ENCODE results near the gene SURF2. TPM values are rescaled to one million over a fixed set of nuclear protein-coding genes. Genes with fewer than 3 reads are reported as not detected.

The SURF2 gene
- polyA plus RNA-seq, 3 donors = 17.5 to 24.7 (median 17.6) TPM

- TF ChIP-seq, protein P1, sequence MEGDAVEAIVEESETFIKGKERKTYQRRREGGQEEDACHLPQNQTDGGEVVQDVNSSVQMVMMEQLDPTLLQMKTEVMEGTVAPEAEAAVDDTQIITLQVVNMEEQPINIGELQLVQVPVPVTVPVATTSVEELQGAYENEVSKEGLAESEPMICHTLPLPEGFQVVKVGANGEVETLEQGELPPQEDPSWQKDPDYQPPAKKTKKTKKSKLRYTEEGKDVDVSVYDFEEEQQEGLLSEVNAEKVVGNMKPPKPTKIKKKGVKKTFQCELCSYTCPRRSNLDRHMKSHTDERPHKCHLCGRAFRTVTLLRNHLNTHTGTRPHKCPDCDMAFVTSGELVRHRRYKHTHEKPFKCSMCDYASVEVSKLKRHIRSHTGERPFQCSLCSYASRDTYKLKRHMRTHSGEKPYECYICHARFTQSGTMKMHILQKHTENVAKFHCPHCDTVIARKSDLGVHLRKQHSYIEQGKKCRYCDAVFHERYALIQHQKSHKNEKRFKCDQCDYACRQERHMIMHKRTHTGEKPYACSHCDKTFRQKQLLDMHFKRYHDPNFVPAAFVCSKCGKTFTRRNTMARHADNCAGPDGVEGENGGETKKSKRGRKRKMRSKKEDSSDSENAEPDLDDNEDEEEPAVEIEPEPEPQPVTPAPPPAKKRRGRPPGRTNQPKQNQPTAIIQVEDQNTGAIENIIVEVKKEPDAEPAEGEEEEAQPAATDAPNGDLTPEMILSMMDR (IDR thresholded peaks at IDR 0.05) = no peak
- Histone ChIP-seq H3K4me1 (ENCODE audit: control insufficient read depth in 1 of 2, insufficient read depth in 2 of 2, low read length in 2 of 2) (no peaks in the 10 kb centered on the region), H3K36me3 (replicated peaks in 1 of 2; ENCODE audit: control insufficient read depth in 1 of 2, insufficient read depth in 2 of 2, low read length in 2 of 2) (no peaks in the 10 kb centered on the region), H3K79me2 (ENCODE audit: insufficient read depth, low read length) (no peaks in the 10 kb centered on the region), H3K4me2 (replicated peaks; ENCODE audit: extremely low read depth, low read length, poor library complexity, severe bottlenecking) (no peak overlapping the region), H3K4me3 (replicated peaks in 1 of 3; ENCODE audit: low read depth in 2 of 3, low read length in 3 of 3) (no peak overlapping the region), H2AFZ (ENCODE audit: insufficient read depth, low read depth, low read length, poor library complexity, severe bottlenecking) (no peak overlapping the region), H4K20me1 (ENCODE audit: insufficient read depth, low read length) (no peaks in the 10 kb centered on the region), H3K27me3 (ENCODE audit: control insufficient read depth in 2 of 2, insufficient read depth in 2 of 2, low read length in 2 of 2) (no peaks in the 10 kb centered on the region), H3K27ac (ENCODE audit: low read depth in 1 of 2, low read length in 2 of 2) (no peak overlapping the region), H3K9ac (ENCODE audit: insufficient read depth, low read length, poor library complexity, severe bottlenecking) (no peak overlapping the region), H3K9me3 (replicated peaks in 1 of 2; ENCODE audit: control insufficient read depth in 1 of 2, insufficient read depth in 1 of 2, low read length in 2 of 2) (no peaks in the 10 kb centered on the region)
- H3K36me3 Mint-ChIP-seq = no peaks in the 10 kb centered on the region
- H3K27me3 Mint-ChIP-seq (ENCODE audit: low read depth in 3 of 3) = peaks cover 0 to 20% (median 10%) of the 10 kb centered on the region in 3 donors
- intact Hi-C loops (cut with micrococcal nuclease) = no loop called here
- WGBS (ENCODE audit: insufficient coverage) = 54% methylated on average over 13 of the region's 14 CpGs
- no peak overlapping the region for H3K27ac Mint-ChIP-seq
- H3K4me1 Mint-ChIP-seq = no peaks in the 10 kb centered on the region
- no peak for DNase-seq
- peaks cover 0 to 3% (median 0%) of the 10 kb centered on the region in 7 donors for H3K9me3 Mint-ChIP-seq
- no peak overlapping the region for H3K4me3 Mint-ChIP-seq
These were observed 40.6 kb downstream of the SURF2 start for GRCh38 chr9:133396952-133397351.

DNA sequence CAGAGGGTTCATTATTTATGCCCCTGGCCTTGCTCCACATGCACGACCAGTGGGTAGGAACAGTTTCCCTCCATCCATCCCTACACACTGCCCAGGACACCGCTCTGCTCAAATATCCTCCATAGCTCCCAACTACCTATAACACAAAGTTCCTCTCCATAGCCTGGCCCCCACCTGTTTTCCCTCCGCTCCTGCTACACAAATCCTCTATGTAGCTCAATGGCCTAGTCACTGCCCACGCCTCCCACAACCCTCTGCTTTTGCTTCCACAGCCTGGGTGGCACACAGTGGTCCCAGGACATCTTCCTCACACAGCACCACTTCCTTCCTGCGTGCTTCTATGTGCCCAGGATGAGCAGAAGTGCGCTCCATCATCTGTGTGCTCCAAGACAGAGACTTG, 41.0 kb downstream of the SURF2 start:
- intact Hi-C loops (cut with micrococcal nuclease) = no loop called here
- H2AFZ ChIP-seq (ENCODE audit: insufficient read depth, low read depth, low read length, poor library complexity, severe bottlenecking) = no peak overlapping the region
- H3K9me3 Mint-ChIP-seq = no peaks in the 10 kb centered on the region
- no peaks in the 10 kb centered on the region for H3K9me3 ChIP-seq (replicated peaks in 1 of 2; ENCODE audit: control insufficient read depth in 1 of 2, insufficient read depth in 1 of 2, low read length in 2 of 2)
- no peaks in the 10 kb centered on the region for H3K4me1 ChIP-seq (ENCODE audit: control insufficient read depth in 1 of 2, insufficient read depth in 2 of 2, low read length in 2 of 2)
- WGBS (ENCODE audit: insufficient coverage) = 83% methylated on average over 5 of the region's 6 CpGs
- H3K27ac ChIP-seq (ENCODE audit: low read depth in 1 of 2, low read length in 2 of 2) = no peak overlapping the region
- no peak overlapping the region for H3K9ac ChIP-seq (ENCODE audit: insufficient read depth, low read length, poor library complexity, severe bottlenecking)
- H4K20me1 ChIP-seq (ENCODE audit: insufficient read depth, low read length) = no peaks in the 10 kb centered on the region
- H3K27me3 ChIP-seq (ENCODE audit: control insufficient read depth in 2 of 2, insufficient read depth in 2 of 2, low read length in 2 of 2) = no peaks in the 10 kb centered on the region
- no peaks in the 10 kb centered on the region for H3K79me2 ChIP-seq (ENCODE audit: insufficient read depth, low read length)
- no peak overlapping the region for H3K4me2 ChIP-seq (replicated peaks; ENCODE audit: extremely low read depth, low read length, poor library complexity, severe bottlenecking)
- no peaks in the 10 kb centered on the region for H3K36me3 Mint-ChIP-seq
- no peak overlapping the region for H3K27ac Mint-ChIP-seq
- no peaks in the 10 kb centered on the region for H3K36me3 ChIP-seq (replicated peaks in 1 of 2; ENCODE audit: control insufficient read depth in 1 of 2, insufficient read depth in 2 of 2, low read length in 2 of 2)
- TF ChIP-seq, protein P1 (IDR thresholded peaks at IDR 0.05) = no peak
- H3K4me3 Mint-ChIP-seq = no peak overlapping the region
- H3K27me3 Mint-ChIP-seq (ENCODE audit: low read depth in 3 of 3) = peaks cover 0 to 18% (median 10%) of the 10 kb centered on the region in 3 donors
- no peak for DNase-seq
- no peaks in the 10 kb centered on the region for H3K4me1 Mint-ChIP-seq
- no peak overlapping the region for H3K4me3 ChIP-seq (replicated peaks in 1 of 3; ENCODE audit: low read depth in 2 of 3, low read length in 3 of 3)
